ENCODE results near the gene JAKMIP2.

The JAKMIP2 gene

DNA sequence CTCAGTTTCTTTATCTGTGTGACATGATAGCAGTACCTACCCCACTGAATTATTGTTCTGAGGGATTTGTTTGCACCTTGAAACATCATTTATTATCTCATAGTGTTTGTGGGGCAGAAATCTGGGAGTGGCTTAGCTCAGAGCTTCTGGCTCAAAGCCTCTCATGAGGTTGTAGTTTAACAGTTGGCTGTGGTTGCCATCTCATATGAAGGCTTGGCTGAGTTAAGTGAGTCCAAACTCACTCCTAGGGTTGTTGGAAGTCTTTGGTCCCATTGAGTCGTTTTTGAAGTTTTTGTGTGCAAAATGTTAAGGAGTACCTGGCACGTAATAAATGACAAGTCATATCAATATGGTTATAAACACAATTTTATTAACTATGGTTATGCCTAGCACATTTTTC is 3.6 kb upstream of the JAKMIP2 start:
- no peak for DNase-seq

GRCh38 chr5:147784146-147784987 is 1.8 kb upstream of the JAKMIP2 start:
- no peak for DNase-seq

DNA sequence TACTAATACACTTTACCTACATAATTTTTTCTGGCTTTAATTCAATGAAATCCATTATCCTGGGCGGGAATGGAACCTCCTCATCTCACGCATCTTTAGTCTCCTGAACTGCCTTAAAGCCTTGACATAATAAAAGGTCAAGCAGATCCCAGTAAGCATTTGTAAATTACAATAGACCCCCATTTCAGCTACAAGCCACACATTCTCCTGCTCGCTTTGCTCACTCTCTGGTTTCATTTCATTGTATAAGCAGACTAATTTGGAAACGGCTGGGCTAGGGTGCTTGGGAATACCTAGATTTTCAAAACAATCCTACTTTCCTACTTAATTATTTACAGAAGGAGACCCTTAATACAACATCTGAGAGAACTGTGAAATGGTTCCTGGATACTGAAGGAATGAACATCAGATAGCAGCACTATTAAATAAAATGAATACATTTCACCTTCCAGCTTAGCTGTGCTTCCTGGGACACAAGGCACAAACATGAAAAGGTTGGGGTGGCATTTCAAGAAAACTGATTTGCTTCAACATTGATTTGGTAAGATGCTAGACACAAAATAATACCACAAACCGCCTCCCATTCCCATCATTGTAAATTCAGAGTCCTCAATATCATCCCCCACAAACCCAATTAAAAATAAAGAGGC is 1.5 kb downstream of the JAKMIP2 start:
- no peak for DNase-seq

GRCh38 chr5:147779694-147780093 is 2.8 kb downstream of the JAKMIP2 start:
- DNase-seq = no peak

DNA sequence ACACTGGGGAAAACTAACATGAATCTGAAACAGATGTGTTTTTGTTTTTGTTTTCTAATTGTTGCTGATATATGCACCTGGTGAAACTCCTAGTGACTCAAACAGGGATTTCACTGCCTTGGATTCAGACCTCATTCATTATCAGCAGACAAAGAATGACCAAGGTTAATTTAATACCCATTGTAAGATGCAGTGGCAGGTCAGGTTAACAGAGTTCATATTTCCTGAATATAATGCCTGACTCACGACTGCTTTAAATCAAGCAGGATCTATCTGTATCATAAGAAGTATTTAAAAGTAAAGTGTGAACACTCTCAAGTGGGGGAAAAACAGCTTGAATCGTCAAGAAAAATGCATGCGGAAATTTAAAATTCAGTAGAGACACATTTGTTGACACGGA is 5.5 kb downstream of the JAKMIP2 start:
- DNase-seq = no peak

DNA sequence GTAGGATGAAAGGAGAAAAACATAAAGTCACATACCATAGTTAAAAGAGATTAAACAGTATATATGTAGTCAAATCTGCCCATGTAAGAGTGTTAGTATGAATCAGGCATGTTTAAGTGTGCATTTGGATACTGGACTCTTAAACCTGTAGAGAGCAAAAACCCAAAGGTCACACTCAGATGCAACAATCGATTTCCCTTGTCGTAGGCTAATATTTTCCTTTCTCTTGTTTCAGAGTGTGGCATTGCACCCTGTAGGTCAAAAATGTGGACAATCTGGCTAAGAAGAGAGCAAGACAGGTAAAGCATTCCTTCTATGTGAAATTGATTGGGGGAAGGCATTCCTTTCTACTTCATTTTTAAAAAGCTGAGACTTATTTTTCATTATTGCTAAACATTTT is 8.9 kb downstream of the JAKMIP2 start:
- no peak for DNase-seq

DNA sequence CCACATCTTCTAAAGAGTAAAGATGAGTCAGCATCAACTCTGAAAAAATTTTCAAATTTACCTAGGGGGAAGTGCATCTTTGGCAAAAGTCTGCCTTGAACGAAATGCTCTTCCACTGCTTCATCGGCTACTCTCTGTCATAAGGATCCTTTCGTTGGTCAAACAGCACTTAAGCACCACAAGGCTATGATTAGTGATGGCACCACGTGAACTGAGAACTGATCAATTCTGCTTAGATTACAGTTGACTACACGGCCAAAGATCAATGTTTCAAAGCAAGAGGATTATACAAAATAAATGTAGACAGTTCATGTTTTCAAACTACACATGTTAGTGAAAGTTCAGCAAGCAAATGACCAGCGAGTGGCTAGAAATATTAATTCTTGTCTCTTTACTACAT is 9.4 kb downstream of the JAKMIP2 start:
- no peak for DNase-seq

DNA sequence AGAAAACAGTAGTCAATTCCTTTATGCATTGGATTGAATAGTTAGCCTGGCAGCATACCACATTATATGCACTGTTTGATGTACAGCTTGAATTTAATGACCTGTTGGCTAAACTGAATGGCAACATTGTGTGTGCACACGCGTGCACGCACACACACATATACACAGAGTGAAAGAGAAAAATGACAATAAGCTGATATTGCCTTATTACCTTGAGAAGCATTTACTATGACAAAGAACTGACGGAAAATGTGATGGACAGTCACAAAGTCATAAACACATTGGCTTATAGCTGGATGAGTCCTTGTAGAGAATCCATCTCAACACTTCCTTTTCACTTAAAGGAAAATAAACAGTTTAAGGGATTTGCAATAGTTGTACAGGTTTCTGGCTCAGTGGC is 15.5 kb downstream of the JAKMIP2 start:
- DNase-seq = no peak

GRCh38 chr5:147763791-147764525 is 18.6 kb downstream of the JAKMIP2 start:
- DNase-seq = no peak

GRCh38 chr5:147760086-147760875 is 22.2 kb downstream of the JAKMIP2 start:
- no peak for DNase-seq

- DNase-seq = no peak
Observed at GRCh38 chr5:147759441-147759840, 23.1 kb downstream of the JAKMIP2 start.

DNA sequence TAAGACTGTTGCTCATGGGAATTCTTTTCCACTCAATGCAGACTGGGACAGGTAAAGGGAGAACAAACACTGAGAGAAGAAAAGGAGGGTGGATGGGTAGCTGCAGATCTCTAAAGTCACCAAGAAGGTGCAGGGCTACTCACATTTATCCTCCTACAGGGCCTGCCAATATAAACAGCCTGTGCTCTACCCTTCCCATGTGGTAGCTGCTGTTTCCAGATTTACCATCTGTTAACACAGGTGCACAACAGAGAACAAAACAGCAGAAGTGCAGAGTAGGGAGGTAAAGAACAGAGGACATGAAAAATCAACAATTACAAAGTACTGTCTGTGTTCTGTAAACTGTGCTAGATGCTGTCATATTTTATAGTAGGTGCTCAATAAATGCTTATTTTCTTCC is 26.0 kb downstream of the JAKMIP2 start:
- no peak for DNase-seq

GRCh38 chr5:147754372-147755122 is 28.0 kb downstream of the JAKMIP2 start:
- DNase-seq = no peak

DNA sequence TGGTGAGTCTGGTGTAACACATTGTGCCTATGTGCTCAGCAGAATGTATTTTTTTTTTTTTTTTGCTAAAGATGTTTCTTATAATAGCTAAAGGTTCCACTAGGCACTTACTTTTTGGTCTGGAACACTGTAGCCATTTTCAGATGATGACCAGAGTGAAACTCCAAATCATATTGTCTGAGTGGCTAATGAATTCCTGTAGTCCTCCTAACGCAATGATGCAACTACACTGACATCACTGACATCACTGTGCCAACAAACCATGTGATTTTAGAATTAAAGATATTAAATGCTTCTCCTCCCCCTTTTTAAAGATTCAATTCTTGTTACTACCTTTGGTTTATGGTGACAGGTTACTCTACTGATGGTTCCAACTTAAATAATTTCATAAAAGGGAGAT is 28.8 kb downstream of the JAKMIP2 start:
- no peak for DNase-seq

GRCh38 chr5:147752666-147753290 is 29.8 kb downstream of the JAKMIP2 start:
- no peak for DNase-seq

DNA sequence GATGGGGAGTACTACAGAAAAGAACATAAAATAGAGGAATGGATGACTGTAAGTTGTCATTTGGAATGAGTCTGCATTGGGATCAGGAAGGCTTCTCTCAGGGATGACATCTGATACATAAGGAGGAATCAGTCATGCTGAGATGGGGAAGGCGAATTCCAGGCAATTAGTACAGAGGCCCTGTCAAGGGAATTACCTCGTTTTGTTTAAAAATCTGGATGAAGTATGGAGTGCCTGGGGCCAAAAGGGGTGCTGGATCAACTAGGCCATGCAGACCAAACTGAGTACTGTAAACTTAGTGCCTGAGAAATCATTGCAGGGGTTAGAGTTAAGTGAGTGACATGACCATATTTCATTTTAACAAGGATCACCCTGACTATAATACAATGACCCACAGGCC is 30.5 kb downstream of the JAKMIP2 start:
- DNase-seq = no peak

- no peak for DNase-seq
Observed at GRCh38 chr5:147751156-147751830, 31.2 kb downstream of the JAKMIP2 start.

DNA sequence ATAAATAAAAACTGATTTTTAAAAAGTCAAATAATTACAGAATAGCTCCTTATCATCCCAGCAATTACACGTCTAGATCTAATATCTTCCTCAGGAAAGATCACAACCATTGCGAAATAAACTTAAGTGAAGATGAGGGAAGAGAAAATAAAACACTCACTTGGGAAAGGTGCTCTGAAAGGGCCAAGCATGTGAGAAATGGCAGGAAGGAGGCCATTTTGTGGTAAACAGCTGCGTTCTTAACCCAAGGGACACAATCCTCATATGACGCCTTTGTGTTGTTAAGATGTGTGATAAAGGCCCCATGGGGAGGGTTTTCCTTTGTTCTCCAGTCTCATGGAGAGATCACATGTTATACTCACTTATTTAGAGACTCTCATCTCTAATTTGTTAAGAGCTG is 32.5 kb downstream of the JAKMIP2 start:
- no peak for DNase-seq

- no peak for DNase-seq
Observed at GRCh38 chr5:147748590-147748989, 33.9 kb downstream of the JAKMIP2 start.

DNA sequence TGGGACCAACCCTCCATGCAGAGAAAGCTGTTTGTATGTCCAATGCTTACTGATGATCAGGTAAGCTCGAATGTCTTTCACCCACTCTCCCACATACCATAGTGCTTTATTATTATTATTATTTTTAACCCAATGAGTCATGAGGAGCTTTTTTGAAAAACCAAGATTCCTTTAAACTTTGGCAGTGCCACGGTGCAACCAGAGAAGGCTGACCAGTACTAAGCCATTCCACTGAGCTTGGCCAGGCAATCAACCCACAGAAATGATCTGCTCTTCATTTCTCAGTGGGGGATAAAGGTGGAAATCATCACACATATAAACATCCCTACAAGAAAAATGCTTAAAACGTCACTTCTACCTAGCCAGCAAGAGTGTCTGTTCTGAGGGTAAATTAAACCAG is 35.5 kb downstream of the JAKMIP2 start:
- no peak for DNase-seq
